OCI-LY7 (cell line): ENCODE results near the gene QRFP. TPM values are rescaled to one million over a fixed set of nuclear protein-coding genes. Genes with fewer than 3 reads are reported as not detected.

Experiments
- BruUV-seq: library from RNA; stranded (reverse); fragments of 400-500 nt; replicated peaks from 2 replicates; lab custom pipeline; 2021; lab: Mats Ljungman, UMichigan
- CTCF ChIA-PET: fragments of 300-600 bp; sonication (Branson Sonifier 250); formaldehyde crosslinking; loops from one replicate; lab custom pipeline; 2022; ENCODE audit warnings: antibody characterized with exemption; ENCODE audit not compliant: unreplicated experiment; lab: Charles Lee
- POLR2A ChIA-PET: fragments of 300-600 bp; sonication (Branson Sonifier 250); formaldehyde crosslinking; loops from one replicate; lab custom pipeline; 2022; ENCODE audit warnings: antibody characterized with exemption; lab: Charles Lee
- DNase-seq: peaks from one replicate; pipeline ENCODE4 v3.0.0-alpha.2; 2015; ENCODE audit warnings: low spot score
- H2AFZ ChIP-seq: fragments of 200-600 bp; sonication (generic), shearing (Covaris generic); 2 replicates; pipeline ENCODE4 v1.6.1; 2014; ENCODE audit warnings: mild to moderate bottlenecking, antibody characterized with exemption, low read length, moderate library complexity
- H3K27ac ChIP-seq: fragments of 200-600 bp; sonication (generic); 2 replicates; pipeline ENCODE4 v1.5.1; 2014; ENCODE audit warnings: mixed run types, low read depth, mild to moderate bottlenecking, moderate library complexity, low read length, inconsistent platforms; ENCODE audit not compliant: poor library complexity, severe bottlenecking
- H3K36me3 ChIP-seq: fragments of 200-600 bp; sonication (generic); 2 replicates; pipeline ENCODE4 v1.6.1; 2014; ENCODE audit warnings: mild to moderate bottlenecking, antibody characterized with exemption, low read length, moderate library complexity, mixed read lengths; ENCODE audit not compliant: insufficient read depth
- H3K4me1 ChIP-seq: fragments of 200-600 bp; sonication (generic); 2 replicates; pipeline ENCODE4 v1.5.1; 2014; ENCODE audit warnings: mild to moderate bottlenecking, low read length; ENCODE audit not compliant: insufficient read depth, poor library complexity, severe bottlenecking
- H3K4me2 ChIP-seq: fragments of 200-600 bp; sonication (generic); 2 replicates; pipeline ENCODE4 v1.6.1; 2014; ENCODE audit warnings: mild to moderate bottlenecking, low read length
- H3K4me3 ChIP-seq: fragments of 200-600 bp; sonication (generic); 2 replicates; pipeline ENCODE4 v1.5.1; 2014; ENCODE audit warnings: mild to moderate bottlenecking, low read depth, low read length; ENCODE audit not compliant: poor library complexity, severe bottlenecking
- H3K79me2 ChIP-seq: fragments of 200-600 bp; sonication (generic); 2 replicates; pipeline ENCODE4 v1.6.1; 2016; ENCODE audit warnings: low read depth, mild to moderate bottlenecking, low read length, moderate library complexity, mixed read lengths; ENCODE audit not compliant: insufficient read depth
- H3K9me2 ChIP-seq: fragments of 200-600 bp; sonication (generic); 2 replicates; pipeline ENCODE4 v1.6.1; 2016; ENCODE audit warnings: mild to moderate bottlenecking, low read length, mixed read lengths; ENCODE audit not compliant: insufficient read depth
- H3K9me3 ChIP-seq: fragments of 200-600 bp; sonication (generic); 2 replicates; pipeline ENCODE4 v1.6.1; 2014; ENCODE audit warnings: mild to moderate bottlenecking, mixed run types, low read length, mixed read lengths
- H4K20me1 ChIP-seq: fragments of 200-600 bp; sonication (generic); 2 replicates; pipeline ENCODE4 v1.6.1; 2014; ENCODE audit warnings: mild to moderate bottlenecking, antibody characterized with exemption, low read length, moderate library complexity, mixed read lengths; ENCODE audit not compliant: insufficient read depth
- CTCF ChIP-seq: fragments of 200-600 bp; sonication (generic); conservative IDR thresholded peaks from 2 replicates; pipeline ENCODE4 v1.5.1; 2014; ENCODE audit warnings: mild to moderate bottlenecking, antibody characterized with exemption, low read length, moderate library complexity, mixed read lengths
- EZH2phosphoT487 ChIP-seq: fragments of 200-600 bp; sonication (generic); IDR thresholded peaks from 2 replicates; pipeline ENCODE4 v1.6.1; 2018; ENCODE audit warnings: low read depth, borderline replicate concordance, mild to moderate bottlenecking, mixed run types, antibody characterized with exemption, low read length, moderate library complexity, mixed read lengths
- intact Hi-C: fragments of 100-400 bp; cut with micrococcal nuclease; formaldehyde crosslinking; loops from one replicate; pipeline ENCODE4 v1.10.0; 2022; ENCODE audit not compliant: unreplicated experiment
- total RNA-seq, 2 experiments: library from RNA; depleted of rRNA in 1 of 2; stranded (reverse); fragments of >200 nt in 1 of 2; shearing (Covaris generic) in 1 of 2; gene quantifications; 2 replicates each; pipeline ENCODE4 v1.2.3, GENCODE V29; 2014 to 2022

QRFP gene
- total RNA-seq, 2 experiments from 2014 or later: not detected

GRCh38 chr9:130862747-130863146, 33.9 kb downstream of the QRFP start:
- no peak overlapping the region for H3K4me2 ChIP-seq
- no peaks in the 10 kb centered on the region for H3K9me3 ChIP-seq
- H4K20me1 ChIP-seq: no peaks in the 10 kb centered on the region
- intact Hi-C loops: loop anchor here (1.0 to 5.0 kb wide), 3 partner anchors 91 to 400 kb away; no protein-coding TSS in a partner anchor
- no peak for TF ChIP-seq CTCF
- no peak for TF ChIP-seq EZH2phosphoT487
- CTCF ChIA-PET: no interaction called here
- H3K4me3 ChIP-seq: no peak overlapping the region
- no TSS peak for BruUV-seq
- H3K9me2 ChIP-seq: no peaks in the 10 kb centered on the region
- no peaks in the 10 kb centered on the region for H3K79me2 ChIP-seq
- no peaks in the 10 kb centered on the region for H3K4me1 ChIP-seq
- no peak overlapping the region for H2AFZ ChIP-seq
- no peaks in the 10 kb centered on the region for H3K36me3 ChIP-seq
- H3K27ac ChIP-seq: no peak overlapping the region
- POLR2A ChIA-PET: no interaction called here
- no peak for DNase-seq

- ChIA-PET CTCF (no interaction called here), POLR2A (no interaction called here)
- H3K4me2 ChIP-seq: no peak overlapping the region
- H3K4me3 ChIP-seq: no peak overlapping the region
- H3K79me2 ChIP-seq: no peaks in the 10 kb centered on the region
- no peak overlapping the region for H3K27ac ChIP-seq
- TF ChIP-seq CTCF (no peak), EZH2phosphoT487 (no peak)
- no peak overlapping the region for H2AFZ ChIP-seq
- H3K9me3 ChIP-seq: no peaks in the 10 kb centered on the region
- H3K4me1 ChIP-seq: no peaks in the 10 kb centered on the region
- intact Hi-C loops: loop anchor here (2.0 to 5.0 kb wide), 2 partner anchors 149 to 400 kb away; no protein-coding TSS in a partner anchor
- no peaks in the 10 kb centered on the region for H3K36me3 ChIP-seq
- H3K9me2 ChIP-seq: no peaks in the 10 kb centered on the region
- H4K20me1 ChIP-seq: no peaks in the 10 kb centered on the region
- no peak for DNase-seq
- no TSS peak for BruUV-seq
Observed at GRCh38 chr9:130862217-130862616, 34.4 kb downstream of the QRFP start.

GRCh38 chr9:130861372-130862180, 35.0 kb downstream of the QRFP start:
- no peak overlapping the region for H3K4me3 ChIP-seq
- H3K9me2 ChIP-seq: no peaks in the 10 kb centered on the region
- TF ChIP-seq EZH2phosphoT487: no peak
- no peak for TF ChIP-seq CTCF
- no peak for DNase-seq
- no peaks in the 10 kb centered on the region for H3K9me3 ChIP-seq
- no peak overlapping the region for H2AFZ ChIP-seq
- intact Hi-C loops: loop anchor here (2.0 to 5.0 kb wide), 2 partner anchors 149 to 399 kb away; no protein-coding TSS in a partner anchor
- ChIA-PET CTCF (no interaction called here), POLR2A (no interaction called here)
- H4K20me1 ChIP-seq: no peaks in the 10 kb centered on the region
- no peaks in the 10 kb centered on the region for H3K4me1 ChIP-seq
- no TSS peak for BruUV-seq
- H3K36me3 ChIP-seq: no peaks in the 10 kb centered on the region
- H3K4me2 ChIP-seq: no peak overlapping the region
- H3K27ac ChIP-seq: no peak overlapping the region
- no peaks in the 10 kb centered on the region for H3K79me2 ChIP-seq
